Spleen (tissue), 11 donors: Measurements from ENCODE around the gene WNT8A. TPM values are rescaled to one million over a fixed set of nuclear protein-coding genes. Genes with fewer than 3 reads are reported as not detected.
A peak's percentile ranks its signal among the peaks of the same experiment; 100 is the strongest.

Experiments used
- DNase-seq: peaks from one replicate; pipeline ENCODE4 v3.0.0-alpha.2; 2020
- H3K27ac ChIP-seq, 8 donors: fragments of 200-600 bp; sonication (generic) in 7 of 8; 1 replicate in 4 of 8; 2 replicates in 4 of 8; pipeline versions ENCODE4 v1.5.0 to v1.8.0; 2016 to 2021; ENCODE audit warnings: inconsistent platforms in 4 of 8, mild to moderate bottlenecking in 4 of 8, moderate library complexity in 1 of 8
- H3K27me3 ChIP-seq, 7 donors: fragments of 200-600 bp; sonication (generic) in 6 of 7; replicated peaks in 1 of 7; 1 replicate in 4 of 7; 2 replicates in 3 of 7; pipeline versions ENCODE4 v1.5.0 to v1.8.0; 2016 to 2021; ENCODE audit warnings: inconsistent platforms in 3 of 7, mild to moderate bottlenecking in 1 of 7
- H3K36me3 ChIP-seq, 6 donors: fragments of 200-600 bp; sonication (generic) in 5 of 6; 1 replicate in 4 of 6; 2 replicates in 2 of 6; pipeline versions ENCODE4 v1.5.0 to v1.8.0; 2016 to 2021; ENCODE audit warnings: inconsistent platforms in 2 of 6
- H3K4me1 ChIP-seq, 6 donors: fragments of 200-600 bp; sonication (generic) in 5 of 6; 1 replicate in 3 of 6; 2 replicates in 3 of 6; pipeline versions ENCODE4 v1.5.0 to v1.8.0; 2016 to 2021; ENCODE audit warnings: inconsistent platforms in 3 of 6
- H3K4me3 ChIP-seq, 8 donors: fragments of 200-600 bp; sonication (generic) in 7 of 8; 1 replicate in 4 of 8; 2 replicates in 4 of 8; pipeline versions ENCODE4 v1.5.0 to v1.8.0; 2016 to 2021; ENCODE audit warnings: inconsistent platforms in 4 of 8, mild to moderate bottlenecking in 4 of 8, moderate library complexity in 2 of 8
- H3K9me3 ChIP-seq, 8 donors: fragments of 200-600 bp; sonication (generic) in 7 of 8; 1 replicate in 4 of 8; 2 replicates in 4 of 8; pipeline versions ENCODE4 v1.5.0 to v1.8.0; 2016 to 2021; ENCODE audit warnings: inconsistent platforms in 4 of 8
- CTCF ChIP-seq, 11 experiments: fragments of 200-600 bp in 7 of 11; fragments of 450-650 bp in 4 of 11; sonication (generic) in 4 of 11; IDR thresholded peaks in 8 of 11; conservative IDR thresholded peaks in 3 of 11; 1 replicate in 7 of 11; 2 replicates in 4 of 11; pipeline versions ENCODE4 v1.4.0 to v1.8.0; 2016 to 2021; ENCODE audit warnings: antibody characterized with exemption in 11 of 11, inconsistent platforms in 4 of 11, mild to moderate bottlenecking in 1 of 11
- POLR2A ChIP-seq, 3 donors: fragments of 450-650 bp; IDR thresholded peaks; one replicate each; pipeline ENCODE4 v1.5.1; 2017; ENCODE audit warnings: antibody characterized with exemption in 3 of 3, mild to moderate bottlenecking in 1 of 3
- POLR2AphosphoS5 ChIP-seq, 3 donors: sonication (generic); formaldehyde crosslinking; IDR thresholded peaks; one replicate each; pipeline ENCODE4 v1.5.1; 2017; ENCODE audit warnings: antibody characterized with exemption in 3 of 3
- WGBS, 5 donors: extraction: QIAGEN DNeasy Blood & Tissue Kit in 3 of 5; methylation state at CpG; one replicate each; pipeline versions ENCODE4 v1.1.5 to v1.1.7; 2013 to 2018; 5-methylcytosine and 5-hydroxymethylcytosine counted together
- intact Hi-C: fragments of 100-400 bp; cut with DNase I; formaldehyde crosslinking; loops from one replicate; pipeline ENCODE4 v1.15.0; 2023; ENCODE audit warnings: low total_unique reads
- polyA plus RNA-seq, 3 donors: library from polyadenylated mRNA; stranded (reverse); fragments of 200-250 nt; gene quantifications; one replicate each; pipeline ENCODE4 v1.2.1, GENCODE V29; 2013
- total RNA-seq, 7 donors: library from RNA; depleted of rRNA in 3 of 7; stranded (reverse); fragments of >200 nt in 3 of 7; fragmentation: NEBNext Ultra II Directional in 4 of 7; extraction: Animal tissue kit (Norgen Biotek cat#: 25700) in 4 of 7; gene quantifications; one replicate each; pipeline versions ENCODE4 v1.1.0 to v1.2.1, GENCODE V29; 2016 to 2021
- donor health status: healthy with polysubstance abuse.
- donor health status: DM: no; HTN: no; CAD: no; lungs with moderate emphysema.
- donor health status: DM: no; HTN: no; CAD: no.
- donor health status: Bipolar disorder and iron deficiency.
- donor health status: healthy.
- donor health status: DM: no; HTN: no; CAD: no.
- donor health status: DM: yes; HTN: yes; CAD: no.

Gene WNT8A
- total and polyA plus RNA-seq, 10 donors = 0.05 to 0.60 TPM; not detected in 8

- no peaks in the 10 kb centered on the region for H3K36me3 ChIP-seq
Measured at GRCh38 chr5:138096997-138097828, 13.4 kb downstream of the WNT8A start.

DNA sequence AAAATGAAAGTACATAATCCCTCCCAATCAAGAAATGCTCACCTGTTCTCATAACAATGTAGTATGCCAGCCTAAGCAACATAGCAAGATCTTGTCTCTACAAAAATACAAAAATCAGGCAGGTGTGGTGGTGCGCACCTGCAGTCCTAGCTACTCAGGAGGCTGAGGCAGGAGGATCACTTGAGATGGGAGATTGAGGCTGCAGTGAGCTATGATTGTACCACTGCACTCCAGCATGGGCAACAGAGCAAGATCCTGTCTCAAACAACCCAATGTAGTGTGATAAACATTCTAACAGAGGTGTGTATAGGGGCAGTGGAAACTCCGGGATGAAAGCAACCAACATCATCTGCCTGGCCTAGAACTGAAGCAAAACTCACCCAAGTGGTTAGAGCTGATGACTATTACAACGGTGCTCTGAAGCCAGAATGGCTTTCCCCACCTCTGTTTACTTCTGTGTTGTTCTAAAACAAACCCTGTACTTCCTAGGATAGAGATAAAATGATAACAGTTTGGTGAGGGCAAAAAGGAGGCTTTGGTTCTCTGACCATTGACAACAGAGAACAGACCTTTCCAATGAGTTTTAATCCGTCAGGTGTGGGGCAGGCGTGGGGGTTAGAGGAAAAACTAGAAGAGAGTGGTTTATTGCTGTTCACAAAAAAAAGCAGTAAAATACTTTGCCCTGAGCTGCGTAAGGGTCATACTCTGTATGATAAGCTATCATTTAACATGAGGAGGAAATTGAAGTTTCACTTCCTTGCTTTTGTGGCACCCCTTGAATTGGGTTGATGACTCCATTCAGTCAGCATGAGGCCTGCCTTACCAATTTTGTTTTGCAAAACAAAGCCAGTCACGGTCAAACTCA lies 18.9 kb downstream of the WNT8A start:
- DNase-seq = no peak
- H3K4me1 ChIP-seq = peaks cover 0 to 14% (median 7%) of the 10 kb centered on the region in 6 donors
- H3K27me3 ChIP-seq = peaks cover 0 to 18% (median 0%) of the 10 kb centered on the region in 7 donors
- intact Hi-C loops = no loop called here
- no peaks in the 10 kb centered on the region for H3K36me3 ChIP-seq
- TF ChIP-seq POLR2A (IDR thresholded peaks at IDR 0.05) (no peak), CTCF (IDR thresholded peaks at IDR 0.05 in 8 of 11, conservative IDR thresholded peaks at IDR 0.05 in 3 of 11) (no peak), POLR2AphosphoS5 (IDR thresholded peaks at IDR 0.05) (no peak)
- H3K9me3 ChIP-seq = no peaks in the 10 kb centered on the region
- H3K27ac ChIP-seq = peak overlapping the region in 1 of 8 donors; percentile 33
- H3K4me3 ChIP-seq = no peak overlapping the region
- WGBS, 5 donors = 50 to 62% (median 55%) methylated on average over 7 of the region's 7 CpGs

More at GRCh38 chr5:138096997-138097828, 13.4 kb downstream of the WNT8A start:
- DNase-seq = no peak
- intact Hi-C loops = no loop called here
- 89 to 95% (median 92%) methylated on average over 11 of the region's 11 CpGs for WGBS, 5 donors
- peaks cover 0 to 18% (median 0%) of the 10 kb centered on the region in 7 donors for H3K27me3 ChIP-seq
- no peaks in the 10 kb centered on the region for H3K9me3 ChIP-seq
- no peak for TF ChIP-seq POLR2A (IDR thresholded peaks at IDR 0.05)
- no peak for TF ChIP-seq CTCF (IDR thresholded peaks at IDR 0.05 in 8 of 11, conservative IDR thresholded peaks at IDR 0.05 in 3 of 11)
- no peak for TF ChIP-seq POLR2AphosphoS5 (IDR thresholded peaks at IDR 0.05)
- no peak overlapping the region for H3K27ac ChIP-seq
- H3K4me1 ChIP-seq = peaks cover 0 to under 1% (median 0%) of the 10 kb centered on the region in 6 donors
- H3K4me3 ChIP-seq = no peak overlapping the region

- intact Hi-C loops = no loop called here
- H3K36me3 ChIP-seq = no peaks in the 10 kb centered on the region
- H3K27me3 ChIP-seq = peaks cover 0 to 14% (median 0%) of the 10 kb centered on the region in 7 donors
- DNase-seq = no peak
- peak overlapping the region in 1 of 8 donors; percentile 33 for H3K27ac ChIP-seq
- WGBS, 5 donors = 49 to 59% (median 53%) methylated on average over 3 of the region's 3 CpGs
- no peak for TF ChIP-seq POLR2AphosphoS5 (IDR thresholded peaks at IDR 0.05)
- no peak for TF ChIP-seq POLR2A (IDR thresholded peaks at IDR 0.05)
- no peak for TF ChIP-seq CTCF (IDR thresholded peaks at IDR 0.05 in 8 of 11, conservative IDR thresholded peaks at IDR 0.05 in 3 of 11)
- peaks cover 0 to 14% (median 7%) of the 10 kb centered on the region in 6 donors for H3K4me1 ChIP-seq
- H3K9me3 ChIP-seq = no peaks in the 10 kb centered on the region
- H3K4me3 ChIP-seq = no peak overlapping the region
Measured at GRCh38 chr5:138103319-138103637, 19.4 kb downstream of the WNT8A start.

DNA sequence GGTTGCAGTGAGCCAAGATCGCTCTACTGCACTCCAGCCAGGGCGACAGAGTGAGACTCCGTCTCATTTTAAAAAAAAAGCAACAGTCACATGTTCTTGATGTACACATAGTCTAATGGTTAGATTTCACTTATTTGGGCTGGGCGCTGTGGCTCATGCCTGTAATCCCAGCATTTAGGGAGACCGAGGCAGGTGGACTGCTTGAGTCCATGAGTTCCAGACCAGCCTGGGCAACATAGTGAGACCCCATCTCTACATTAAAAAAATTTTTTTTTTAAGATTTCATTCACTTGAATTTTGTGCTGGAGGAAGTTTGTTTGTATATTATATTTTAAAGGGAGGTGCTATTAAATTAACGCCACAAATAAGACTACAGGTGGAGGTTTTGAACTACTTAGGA lies 21.9 kb downstream of the WNT8A start:
- H3K36me3 ChIP-seq = no peaks in the 10 kb centered on the region
- TF ChIP-seq CTCF (IDR thresholded peaks at IDR 0.05 in 8 of 11, conservative IDR thresholded peaks at IDR 0.05 in 3 of 11) = no peak
- no peak for TF ChIP-seq POLR2A (IDR thresholded peaks at IDR 0.05)
- no peak for TF ChIP-seq POLR2AphosphoS5 (IDR thresholded peaks at IDR 0.05)
- no peak for DNase-seq
- peaks cover 0 to 8% (median 0%) of the 10 kb centered on the region in 7 donors for H3K27me3 ChIP-seq
- H3K4me3 ChIP-seq = no peak overlapping the region
- H3K4me1 ChIP-seq = peaks cover 0 to 14% (median 7%) of the 10 kb centered on the region in 6 donors
- H3K27ac ChIP-seq = no peak overlapping the region
- H3K9me3 ChIP-seq = no peaks in the 10 kb centered on the region
- intact Hi-C loops = no loop called here
- WGBS, 5 donors = 92 to 96% (median 95%) methylated on average over 6 of the region's 6 CpGs
